Right lobe of liver (tissue), 6 donors: ENCODE results near the gene INTS7. TPM values are rescaled to one million over a fixed set of nuclear protein-coding genes. Genes with fewer than 3 reads are reported as not detected.
"Not testable (repeated sequence)": the region's sequence is repeated elsewhere in the genome, so short reads cannot be mapped to it uniquely, and the experiment has no call there.

Experiments
- ATAC-seq, 4 donors: fragments of 200-7000 bp; cut with Tn5 transposase; one replicate each; pipeline ENCODE4 v1.9.1; 2020; ENCODE audit warnings: mild to moderate bottlenecking in 4 of 4, moderate library complexity in 4 of 4
- DNase-seq, 3 donors: peaks; one replicate each; pipeline ENCODE4 v3.0.0-alpha.2; 2020
- H3K27ac ChIP-seq, 3 donors: fragments of 200-600 bp; one replicate each; pipeline ENCODE4 v1.8.0; 2022
- H3K27me3 ChIP-seq, 2 donors: fragments of 200-600 bp; one replicate each; pipeline ENCODE4 v1.8.0; 2022
- H3K36me3 ChIP-seq, 4 donors: fragments of 200-600 bp; sonication (generic) in 1 of 4; one replicate each; pipeline versions ENCODE4 v1.5.1 to v1.8.0; 2017 to 2022; ENCODE audit warnings: control low read depth in 1 of 4
- H3K4me1 ChIP-seq, 4 donors: fragments of 200-600 bp; sonication (generic) in 1 of 4; one replicate each; pipeline versions ENCODE4 v1.5.1 to v1.8.0; 2017 to 2022; ENCODE audit warnings: control low read depth in 1 of 4
- H3K4me3 ChIP-seq, 3 donors: fragments of 200-600 bp; one replicate each; pipeline ENCODE4 v1.8.0; 2022
- H3K9me3 ChIP-seq, 4 donors: fragments of 200-600 bp; sonication (generic) in 1 of 4; one replicate each; pipeline versions ENCODE4 v1.5.1 to v1.8.0; 2017 to 2022; ENCODE audit warnings: control low read depth in 1 of 4
- CTCF ChIP-seq, 4 donors: fragments of 200-600 bp in 3 of 4; fragments of 450-650 bp in 1 of 4; IDR thresholded peaks; one replicate each; pipeline versions ENCODE4 v1.5.1 to v1.8.0; 2016 to 2022; ENCODE audit warnings: antibody characterized with exemption in 4 of 4, mild to moderate bottlenecking in 2 of 4
- POLR2A ChIP-seq: fragments of 450-650 bp; IDR thresholded peaks from one replicate; pipeline ENCODE4 v1.6.1; 2017; ENCODE audit warnings: antibody characterized with exemption, mild to moderate bottlenecking
- WGBS: methylation state at CpG from one replicate; pipeline ENCODE4 v1.1.6; 2018; ENCODE audit warnings: low coverage, low lambda C conversion rate; ENCODE audit not compliant: insufficient coverage; ENCODE audit errors: missing lambda C conversion rate; 5-methylcytosine and 5-hydroxymethylcytosine counted together
- intact Hi-C, 2 donors: fragments of 100-400 bp; cut with DNase I; formaldehyde crosslinking; loops; one replicate each; pipeline versions ENCODE4 v1.11.2 to v1.14.1; 2022
- total RNA-seq, 6 experiments: library from RNA; depleted of rRNA in 2 of 6; stranded (reverse); fragments of >200 nt in 2 of 6; fragmentation: NEBNext Ultra II Directional in 3 of 6; extraction: Animal tissue kit (Norgen Biotek cat#: 25700) in 3 of 6; gene quantifications; one replicate each; pipeline versions ENCODE4 v1.1.0 to v1.2.4, GENCODE V29; 2016 to 2023
- donor health status: DM: no; HTN: yes; CAD: no.
- donor health status: DM: no; HTN: no; CAD: no.
- donor health status: DM: no; HTN: no; CAD: no.
- donor health status: DM: no; HTN: yes; CAD: no.
- donor health status: DM: no; HTN: yes; CAD: no.

INTS7 gene
- total RNA-seq, 6 experiments from 2014 or later: 5.9 to 14.2 (median 9.6) TPM

GRCh38 chr1:212024469-212025149, 10.7 kb downstream of the INTS7 start:
- no peak for ATAC-seq
- intact Hi-C loops: no loop called here
- H3K4me1 ChIP-seq: peaks cover 0 to 14% (median 7%) of the 10 kb centered on the region in 4 donors
- no peak for DNase-seq
- no peaks in the 10 kb centered on the region for H3K36me3 ChIP-seq
- H3K4me3 ChIP-seq: no peak overlapping the region
- no peaks in the 10 kb centered on the region for H3K27me3 ChIP-seq
- H3K27ac ChIP-seq: no peak overlapping the region
- no peaks in the 10 kb centered on the region for H3K9me3 ChIP-seq
- no peak for TF ChIP-seq CTCF (IDR thresholded peaks at IDR 0.05)
- TF ChIP-seq POLR2A: no peak
- WGBS: 55% methylated on average over 3 of the region's 3 CpGs

- H3K27ac ChIP-seq, H3K36me3 ChIP-seq, H3K27me3 ChIP-seq, H3K9me3 ChIP-seq, ATAC-seq, intact Hi-C loops, DNase-seq, H3K4me3 ChIP-seq: not testable (repeated sequence)
- H3K4me1 ChIP-seq: peaks cover 0 to 14% (median 7%) of the 10 kb centered on the region in 4 donors
These were observed 12.4 kb downstream of the INTS7 start for GRCh38 chr1:212022908-212023307.

- Histone ChIP-seq H3K9me3 (no peaks in the 10 kb centered on the region), H3K4me1 (peaks cover 0 to 4% (median 1%) of the 10 kb centered on the region in 4 donors), H3K27ac (no peak overlapping the region), H3K4me3 (no peak overlapping the region), H3K27me3 (no peaks in the 10 kb centered on the region), H3K36me3 (no peaks in the 10 kb centered on the region)
- ATAC-seq (no peak), DNase-seq (no peak)
- TF ChIP-seq CTCF (IDR thresholded peaks at IDR 0.05): no peak
- TF ChIP-seq POLR2A: no peak
- intact Hi-C loops: no loop called here
- 100% methylated on average over 2 of the region's 2 CpGs for WGBS
These were observed 13.8 kb downstream of the INTS7 start for GRCh38 chr1:212021563-212021962.

GRCh38 chr1:212020975-212021374, 14.4 kb downstream of the INTS7 start:
- Histone ChIP-seq H3K9me3 (no peaks in the 10 kb centered on the region), H3K4me1 (no peaks in the 10 kb centered on the region), H3K4me3 (no peak overlapping the region), H3K36me3 (no peaks in the 10 kb centered on the region), H3K27ac (no peak overlapping the region), H3K27me3 (no peaks in the 10 kb centered on the region)
- TF ChIP-seq CTCF (IDR thresholded peaks at IDR 0.05): no peak
- TF ChIP-seq POLR2A: no peak
- intact Hi-C loops: no loop called here
- WGBS: 92% methylated on average over 2 of the region's 2 CpGs
- ATAC-seq: no peak
- no peak for DNase-seq

- Histone ChIP-seq H3K27me3 (no peaks in the 10 kb centered on the region), H3K4me3 (no peak overlapping the region), H3K36me3 (no peaks in the 10 kb centered on the region), H3K4me1 (peaks cover 0 to 21% (median 5%) of the 10 kb centered on the region in 4 donors), H3K9me3 (no peaks in the 10 kb centered on the region), H3K27ac (peak overlapping the region in 1 of 3 donors; percentile 27)
- TF ChIP-seq POLR2A: no peak
- TF ChIP-seq CTCF (IDR thresholded peaks at IDR 0.05): no peak
- 35% methylated on average over 2 of the region's 2 CpGs for WGBS
- ATAC-seq (peak in 2 of 4 donors; percentile 10 to 14), DNase-seq (no peak)
- intact Hi-C loops: no loop called here
These were observed 21.7 kb downstream of the INTS7 start for GRCh38 chr1:212013672-212014071.
